Stimulated activated naive CD4-positive, alpha-beta T cell (primary cell): ENCODE results near the gene SLC43A1.
"Not testable (repeated sequence)": the region's sequence is repeated elsewhere in the genome, so short reads cannot be mapped to it uniquely, and the experiment has no call there.

Source experiments
- DNase-seq, 6 experiments: peaks; one replicate each; lab custom pipeline; 2025; lab: John Stamatoyannopoulos, UW

The SLC43A1 gene

GRCh38 chr11:57460758-57461749 is 54.4 kb downstream of the SLC43A1 start:
- peak in 2 of 6 experiments; percentile 18 to 27 for DNase-seq

GRCh38 chr11:57460022-57460757 is 55.3 kb downstream of the SLC43A1 start, which contains the start of gene RTN4RL2:
Gene RTN4RL2, plus strand, starts transcription at chr11:57460528. Its CDS starts 338 bp downstream, at chr11:57460866.
- DNase-seq, result peak in 3 of 6 experiments; percentile 22 to 27 (median 24)

GRCh38 chr11:57459164-57460021 is 56.1 kb downstream of the SLC43A1 start:
- peak in 3 of 6 experiments; percentile 26 to 56 (median 36) for DNase-seq

- peak in 4 of 6 experiments; percentile 10 to 56 (median 38) for DNase-seq
Observed at GRCh38 chr11:57458410-57459163, 56.9 kb downstream of the SLC43A1 start.

GRCh38 chr11:57458060-57458409 is 57.5 kb downstream of the SLC43A1 start:
- peak in 1 of 6 experiments; percentile 39 for DNase-seq

- no peak for DNase-seq
Observed at GRCh38 chr11:57457643-57458023, 57.9 kb downstream of the SLC43A1 start.

GRCh38 chr11:57456960-57457642 is 58.4 kb downstream of the SLC43A1 start:
- DNase-seq, result peak; percentile 30 to 80 (median 62)

- DNase-seq, result no peak
Observed at GRCh38 chr11:57453543-57454177, 61.8 kb downstream of the SLC43A1 start.

GRCh38 chr11:57446055-57446454 is 69.4 kb downstream of the SLC43A1 start:
- DNase-seq, result no peak

- not testable (repeated sequence) for DNase-seq
Observed at GRCh38 chr11:57445122-57445394, 70.4 kb downstream of the SLC43A1 start.

- no peak for DNase-seq
Observed at GRCh38 chr11:57444362-57445121, 71.0 kb downstream of the SLC43A1 start.

- no peak for DNase-seq
Observed at GRCh38 chr11:57440744-57441414, 74.6 kb downstream of the SLC43A1 start.

GRCh38 chr11:57439786-57440185 is 75.7 kb downstream of the SLC43A1 start:
- no peak for DNase-seq

GRCh38 chr11:57438345-57439285 is 76.9 kb downstream of the SLC43A1 start:
- no peak for DNase-seq

- no peak for DNase-seq
Observed at GRCh38 chr11:57436031-57436430, 79.5 kb downstream of the SLC43A1 start.

- no peak for DNase-seq
Observed at GRCh38 chr11:57434640-57435546, 80.6 kb downstream of the SLC43A1 start.
